K562 (cell line): ENCODE measurements around the gene VPS9D1. TPM values are rescaled to one million over a fixed set of nuclear protein-coding genes. Genes with fewer than 3 reads are reported as not detected.

Experiments
- ATAC-seq: fragments of 200-7000 bp; cut with Tn5 transposase; 3 replicates; pipeline ENCODE4 v1.9.1; 2020; ENCODE audit warnings: moderate library complexity
- BruUV-seq: library from RNA; stranded (reverse); fragments of 400-500 nt; replicated peaks from 2 replicates; lab custom pipeline; 2021; lab: Mats Ljungman, UMichigan
- CTCF ChIA-PET: fragments of 300-600 bp; formaldehyde crosslinking; extraction: SDS; loops from one replicate; lab custom pipeline; 2021; ENCODE audit warnings: low intra/inter-chr PET ratio; lab: Yijun Ruan, JAX
- POLR2A ChIA-PET: fragments of 300-600, 350-650 bp; sonication (Branson Sonifier 250); formaldehyde crosslinking; extraction: SDS; loops from one replicate; lab custom pipeline; 2021; ENCODE audit warnings: antibody characterized with exemption, inconsistent platforms; lab: Yijun Ruan, JAX
- DNase-seq, 4 experiments: peaks; one replicate each; pipeline versions ENCODE4 v3.0.0 to v3.0.0-alpha.2; 2011 to 2018; ENCODE audit warnings: low spot score in 3 of 4, mixed read lengths in 3 of 4; ENCODE audit errors: extremely low read depth in 1 of 4
- FAIRE-seq: peaks from 2 replicates; lab custom pipeline; 2011; peaks lifted over from hg19 to GRCh38; lab: Jason Lieb, UNC
- H2AFZ ChIP-seq: 2 replicates; pipeline ENCODE4 v1.6.0; 2011; ENCODE audit warnings: low read depth, low read length, control low read depth, inconsistent platforms
- H3K27ac ChIP-seq: fragments of 200-600 bp; 3 replicates; pipeline ENCODE4 v1.8.0; 2011; ENCODE audit warnings: low read depth, mild to moderate bottlenecking, control low read depth, inconsistent platforms, low read length, moderate library complexity, mixed read lengths; ENCODE audit errors: extremely low read depth
- H3K27me3 ChIP-seq, 2 experiments: fragments of 300-600 bp in 1 of 2; 2 replicates in 1 of 2; 3 replicates in 1 of 2; pipeline versions ENCODE4 v1.6.0 to v1.8.0; 2011; ENCODE audit warnings: inconsistent platforms in 2 of 2, low read length in 2 of 2, mild to moderate bottlenecking in 1 of 2, mixed read lengths in 1 of 2, moderate library complexity in 1 of 2; ENCODE audit not compliant: control insufficient read depth in 2 of 2, insufficient read depth in 2 of 2
- H3K36me3 ChIP-seq: fragments of 300-600 bp; 3 replicates; pipeline ENCODE4 v1.8.0; 2011; ENCODE audit warnings: mild to moderate bottlenecking, low read length, inconsistent platforms; ENCODE audit not compliant: control insufficient read depth, insufficient read depth
- H3K4me1 ChIP-seq, 2 experiments: fragments of 200-600 bp in 1 of 2; replicated peaks in 1 of 2; 2 replicates in 1 of 2; 3 replicates in 1 of 2; pipeline versions ENCODE4 v1.5.1 to v1.8.0; 2011; ENCODE audit warnings: inconsistent platforms in 2 of 2, low read length in 2 of 2, mild to moderate bottlenecking in 1 of 2, mixed read lengths in 1 of 2, moderate library complexity in 1 of 2; ENCODE audit not compliant: control insufficient read depth in 2 of 2, insufficient read depth in 2 of 2
- H3K4me2 ChIP-seq: 2 replicates; pipeline ENCODE4 v1.6.1; 2011; ENCODE audit warnings: low read length, control low read depth, inconsistent platforms, mixed read lengths; ENCODE audit not compliant: insufficient read depth
- H3K4me3 ChIP-seq: fragments of 200-600 bp; sonication (generic), shearing (Covaris generic); 2 replicates; pipeline ENCODE4 v1.5.1; 2016; ENCODE audit warnings: control low read depth, inconsistent platforms
- H3K79me2 ChIP-seq: fragments of 200-600 bp; 3 replicates; pipeline ENCODE4 v1.8.0; 2011; ENCODE audit warnings: low read length, inconsistent platforms; ENCODE audit not compliant: control insufficient read depth, insufficient read depth
- H3K9ac ChIP-seq, 2 experiments: 2 replicates each; pipeline versions ENCODE4 v1.6.0 to v1.6.1; 2011; ENCODE audit warnings: low read depth in 2 of 2, low read length in 2 of 2, control low read depth in 1 of 2, inconsistent platforms in 1 of 2, mild to moderate bottlenecking in 1 of 2, mixed read lengths in 1 of 2; ENCODE audit not compliant: insufficient read depth in 1 of 2
- H3K9me1 ChIP-seq: one replicate; pipeline ENCODE4 v1.6.0; 2011; ENCODE audit warnings: inconsistent platforms, mild to moderate bottlenecking, low read length, moderate library complexity; ENCODE audit not compliant: control insufficient read depth, insufficient read depth
- H3K9me3 ChIP-seq: replicated peaks from 2 replicates; pipeline ENCODE4 v1.5.1; 2011; ENCODE audit warnings: low read depth, low read length, inconsistent platforms; ENCODE audit not compliant: control insufficient read depth, insufficient read depth
- H4K20me1 ChIP-seq: replicated peaks from 2 replicates; pipeline ENCODE4 v1.6.1; 2011; ENCODE audit warnings: low read length, inconsistent platforms, mixed read lengths; ENCODE audit not compliant: control insufficient read depth, insufficient read depth
- CBFB ChIP-seq: sonication (generic); formaldehyde crosslinking; IDR thresholded peaks from 2 replicates; pipeline ENCODE4 v1.4.0; 2020; ENCODE audit warnings: mild to moderate bottlenecking, missing genetic modification reagents
- CREM ChIP-seq: IDR thresholded peaks from 2 replicates; pipeline ENCODE4 v1.6.1; 2014; ENCODE audit warnings: antibody characterized with exemption, low read depth
- EHMT2 ChIP-seq: fragments of 450-650 bp; IDR thresholded peaks from 2 replicates; pipeline ENCODE4 v1.6.1; 2018; ENCODE audit warnings: antibody characterized with exemption
- HMGN3 ChIP-seq: IDR thresholded peaks from 2 replicates; pipeline ENCODE4 v1.6.1; 2011; ENCODE audit warnings: borderline replicate concordance, low read depth, mild to moderate bottlenecking, mixed read lengths, low read length; ENCODE audit not compliant: insufficient read length; ENCODE audit errors: extremely low read depth
- PHB2 ChIP-seq: fragments of 450-650 bp; IDR thresholded peaks from 2 replicates; pipeline ENCODE4 v1.6.1; 2017; ENCODE audit warnings: low read depth
- PML ChIP-seq: IDR thresholded peaks from 2 replicates; pipeline ENCODE4 v1.6.1; 2012; ENCODE audit warnings: low read length, inconsistent platforms
- POLR2G ChIP-seq: fragments of 200-400 bp; formaldehyde crosslinking; IDR thresholded peaks from 2 replicates; pipeline ENCODE4 v1.6.1; 2017; ENCODE audit warnings: low read depth, mild to moderate bottlenecking, antibody characterized with exemption, low read length, moderate library complexity
- RBFOX2 ChIP-seq: fragments of 200-400 bp; formaldehyde crosslinking; IDR thresholded peaks from 2 replicates; pipeline ENCODE4 v1.6.1; 2017; ENCODE audit warnings: low read depth, mild to moderate bottlenecking, low read length, moderate library complexity
- RBM22 ChIP-seq: fragments of 200-400 bp; formaldehyde crosslinking; IDR thresholded peaks from 2 replicates; pipeline ENCODE4 v1.6.1; 2018; ENCODE audit warnings: low read length, low read depth; ENCODE audit not compliant: poor library complexity, severe bottlenecking
- ZNF445 ChIP-seq: fragments of 250-450 bp; sonication (Bioruptor Pico); IDR thresholded peaks from 2 replicates; pipeline ENCODE4 v1.4.0; 2020; ENCODE audit warnings: low read depth, mild to moderate bottlenecking, moderate library complexity
- WGBS: fragments of 100-300 bp; shearing (Covaris generic); methylation state at CpG from one replicate; pipeline ENCODE4 v1.1.6; 2016; ENCODE audit warnings: low coverage, mixed read lengths; ENCODE audit not compliant: insufficient coverage; ENCODE audit errors: missing lambda C conversion rate; 5-methylcytosine and 5-hydroxymethylcytosine counted together
- in situ Hi-C: fragments of 300-500 bp; cut with MboI; formaldehyde crosslinking; loops from 4 replicates; pipeline ENCODE4 v1.15.0; 2018; ENCODE audit warnings: inconsistent platforms, mixed read lengths
- intact Hi-C: fragments of 100-400 bp; cut with micrococcal nuclease; formaldehyde crosslinking; loops from 2 replicates; pipeline ENCODE4 v1.14.2; 2022
- polyA plus RNA-seq, 8 experiments: library from polyadenylated mRNA; depleted of rRNA in 4 of 8; stranded (reverse) in 5 of 8; unstranded in 3 of 8; fragments of >200 nt; fragmentation: Nextera tagmentation in 2 of 8; fragmentation: Illumina TruSeq in 1 of 8; extraction: Ambion mirVana in 2 of 8; extraction: Trizol in 1 of 8; gene quantifications; 2 replicates each; pipeline versions ENCODE4 v1.2.1 to v1.2.3, GENCODE V29; 2011 to 2014; ENCODE audit warnings: inconsistent platforms in 1 of 8, missing spikeins in 1 of 8
- total RNA-seq, 7 experiments: library from RNA; depleted of rRNA in 6 of 7; stranded (reverse); fragments of >200 nt in 6 of 7; fragmentation: Illumina TruSeq in 2 of 7; extraction: Trizol in 2 of 7; gene quantifications; 2 replicates each; pipeline versions ENCODE4 v1.2.1 to v1.2.3, GENCODE V29; 2011 to 2021; ENCODE audit warnings: low replicate concordance in 1 of 7
- TF ChIP-seq, protein P1 (sequence below), 2 experiments: IDR thresholded peaks; 2 replicates each; pipeline ENCODE4 v1.6.1; 2011; ENCODE audit warnings: borderline replicate concordance in 1 of 2, control low read depth in 1 of 2, low read depth in 1 of 2, low read length in 1 of 2, mild to moderate bottlenecking in 1 of 2, mixed read lengths in 1 of 2, moderate library complexity in 1 of 2; ENCODE audit not compliant: insufficient read depth in 1 of 2, insufficient read length in 1 of 2, poor library complexity in 1 of 2, severe bottlenecking in 1 of 2; ENCODE audit errors: extremely low read depth in 1 of 2

VPS9D1 gene
- total and polyA plus RNA-seq, 9 of the 15 experiments (the other 6 are each of a cell fraction or from before 2014, with no cell fraction given), result 0.33 to 3.1 (median 1.1) TPM

DNA sequence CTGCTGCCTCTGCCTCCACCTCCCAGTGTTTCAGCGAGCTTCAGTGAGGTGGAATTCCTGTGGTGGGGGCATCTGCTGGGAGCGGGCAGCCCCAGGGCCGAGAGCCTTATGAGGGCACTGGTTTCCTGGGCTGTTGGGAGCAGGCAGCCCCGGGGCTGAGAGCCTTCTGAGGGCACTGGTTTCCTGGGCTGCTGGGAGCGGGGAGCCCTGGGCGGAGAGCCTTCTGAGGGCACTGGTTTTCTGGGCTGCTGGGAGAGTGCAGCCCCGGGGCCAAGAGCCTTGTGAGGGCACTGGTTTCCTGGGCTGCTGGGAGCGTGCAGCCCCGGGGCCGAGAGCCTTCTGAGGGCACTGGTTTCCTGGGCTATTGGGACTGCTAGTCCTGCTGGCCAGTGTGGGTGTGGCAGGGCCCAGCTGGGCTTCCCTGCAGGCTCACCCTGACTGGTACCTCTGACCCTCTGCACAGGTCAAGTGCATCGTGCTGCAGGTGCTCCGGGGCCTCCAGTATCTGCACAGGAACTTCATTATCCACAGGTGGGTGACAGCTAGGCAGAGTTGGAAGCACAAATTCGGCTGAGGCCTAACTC is 28.6 kb downstream of the VPS9D1 start:
- Histone ChIP-seq H3K27ac (no peak overlapping the region), H4K20me1 (0 out of 2 replicates have a peak, but pooled peaks cover 6% of the 10 kb centered on the region)
- POLR2A ChIA-PET, result no interaction called here

More for the DNA sequence above, 28.6 kb downstream of the VPS9D1 start:
- no peak overlapping the region for H3K4me3 ChIP-seq
- peaks cover 19% of the 10 kb centered on the region for H3K79me2 ChIP-seq
- peaks cover 82% of the 10 kb centered on the region; the same call in 2 of the 3 replicates for H3K36me3 ChIP-seq
- no peak for TF ChIP-seq EHMT2
- peak; percentile 49 for TF ChIP-seq POLR2G
- TF ChIP-seq PHB2, result no peak
- TF ChIP-seq HMGN3, result no peak
- no peak for TF ChIP-seq PML
- no peak for TF ChIP-seq CBFB (CRISPR knock-in tag)
- TF ChIP-seq RBFOX2, result peak; percentile 45
- TF ChIP-seq CREM, result no peak
- no peak for TF ChIP-seq RBM22
- TF ChIP-seq, protein P1, sequence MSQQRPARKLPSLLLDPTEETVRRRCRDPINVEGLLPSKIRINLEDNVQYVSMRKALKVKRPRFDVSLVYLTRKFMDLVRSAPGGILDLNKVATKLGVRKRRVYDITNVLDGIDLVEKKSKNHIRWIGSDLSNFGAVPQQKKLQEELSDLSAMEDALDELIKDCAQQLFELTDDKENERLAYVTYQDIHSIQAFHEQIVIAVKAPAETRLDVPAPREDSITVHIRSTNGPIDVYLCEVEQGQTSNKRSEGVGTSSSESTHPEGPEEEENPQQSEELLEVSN (IDR thresholded peaks at IDR 0.05; ENCODE audit: borderline replicate concordance in 1 of 2, extremely low read depth in 1 of 2, insufficient read depth in 1 of 2, insufficient read length in 1 of 2, low read depth in 1 of 2, low read length in 1 of 2, poor library complexity in 1 of 2, severe bottlenecking in 1 of 2), result no peak
- no peak for TF ChIP-seq ZNF445 (CRISPR knock-in tag)
- WGBS, result 93% methylated on average over 13 of the region's 13 CpGs
- H3K27me3 ChIP-seq, result no peaks in the 10 kb centered on the region
- no peak overlapping the region for H2AFZ ChIP-seq
- intact Hi-C loops (no loop called here), in situ Hi-C loops (no loop called here)
- ATAC-seq, result no peak
- FAIRE-seq, result no peak
- peaks cover 6% of the 10 kb centered on the region for H3K9me1 ChIP-seq
- DNase-seq, result no peak
- no peak overlapping the region for H3K9ac ChIP-seq
- H3K4me1 ChIP-seq, result peaks cover 6 to 52% of the 10 kb centered on the region in 2 experiments
- CTCF ChIA-PET, result no interaction called here
- H3K4me2 ChIP-seq, result no peak overlapping the region
- H3K9me3 ChIP-seq, result no peaks in the 10 kb centered on the region
- BruUV-seq, result no TSS peak
